Skeletal muscle tissue (tissue), 4 donors: Measurements from ENCODE around the gene EIF4B. TPM values are rescaled to one million over a fixed set of nuclear protein-coding genes. Genes with fewer than 3 reads are reported as not detected.
"Not testable (repeated sequence)": the region's sequence is repeated elsewhere in the genome, so short reads cannot be mapped to it uniquely, and the experiment has no call there.

Experiments used
- H3K27ac ChIP-seq: one replicate; pipeline ENCODE4 v1.7.0; 2013; ENCODE audit warnings: mild to moderate bottlenecking, low read depth, low read length, inconsistent platforms
- H3K27me3 ChIP-seq, 3 donors: one replicate each; pipeline ENCODE4 v1.7.0; 2013; ENCODE audit warnings: low read length in 3 of 3; ENCODE audit not compliant: control insufficient read depth in 3 of 3, insufficient read depth in 3 of 3
- H3K36me3 ChIP-seq, 3 donors: one replicate each; pipeline ENCODE4 v1.7.0; 2013; ENCODE audit warnings: low read length in 3 of 3; ENCODE audit not compliant: control insufficient read depth in 3 of 3, insufficient read depth in 3 of 3
- H3K4me1 ChIP-seq, 3 donors: one replicate each; pipeline ENCODE4 v1.7.0; 2013; ENCODE audit warnings: low read length in 3 of 3, mild to moderate bottlenecking in 3 of 3; ENCODE audit not compliant: control insufficient read depth in 3 of 3, insufficient read depth in 3 of 3
- H3K4me3 ChIP-seq, 3 donors: one replicate each; pipeline ENCODE4 v1.7.0; 2013; ENCODE audit warnings: low read length in 3 of 3
- H3K9ac ChIP-seq, 3 donors: one replicate each; pipeline ENCODE4 v1.7.0; 2013; ENCODE audit warnings: low read length in 3 of 3, mild to moderate bottlenecking in 3 of 3, moderate library complexity in 2 of 3, low read depth in 1 of 3
- H3K9me3 ChIP-seq, 3 donors: one replicate each; pipeline ENCODE4 v1.7.0; 2013; ENCODE audit warnings: low read length in 3 of 3; ENCODE audit not compliant: control insufficient read depth in 3 of 3
- total RNA-seq: library from RNA; depleted of rRNA; stranded (reverse); fragments of >200 nt; gene quantifications from one replicate; pipeline ENCODE4 v1.2.3, GENCODE V29; 2014
- donor health status: Osteomylitis.

The EIF4B gene
- total RNA-seq, 1 donor from 2014 or later, result 1,005 TPM

DNA sequence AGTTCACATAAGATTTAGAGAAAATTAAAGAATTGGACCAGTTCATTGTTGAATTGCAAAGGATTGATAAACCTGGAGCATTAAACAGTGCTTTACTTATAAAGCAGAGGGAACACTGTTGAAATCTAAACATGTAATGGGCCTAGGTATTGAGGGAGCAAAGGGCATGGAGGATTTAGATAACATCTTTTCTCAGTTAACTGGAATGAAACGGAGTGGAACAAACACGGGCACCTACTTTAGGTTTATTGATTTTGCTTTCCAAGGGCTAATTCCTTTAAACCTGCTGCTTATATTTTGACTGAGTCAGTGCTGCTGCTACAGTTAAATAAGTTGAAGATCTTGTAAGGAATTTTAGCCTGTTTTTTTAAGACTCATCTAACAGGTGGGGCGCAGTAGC is 5.6 kb downstream of the EIF4B start:
- no peaks in the 10 kb centered on the region for H3K27me3 ChIP-seq
- H3K27ac ChIP-seq, result no peak overlapping the region
- H3K9ac ChIP-seq, result no peak overlapping the region
- H3K4me1 ChIP-seq, result peaks cover 21 to 36% (median 33%) of the 10 kb centered on the region in 3 donors
- no peaks in the 10 kb centered on the region for H3K9me3 ChIP-seq
- no peak overlapping the region for H3K4me3 ChIP-seq
- peaks cover 0 to 7% (median 5%) of the 10 kb centered on the region in 3 donors for H3K36me3 ChIP-seq

DNA sequence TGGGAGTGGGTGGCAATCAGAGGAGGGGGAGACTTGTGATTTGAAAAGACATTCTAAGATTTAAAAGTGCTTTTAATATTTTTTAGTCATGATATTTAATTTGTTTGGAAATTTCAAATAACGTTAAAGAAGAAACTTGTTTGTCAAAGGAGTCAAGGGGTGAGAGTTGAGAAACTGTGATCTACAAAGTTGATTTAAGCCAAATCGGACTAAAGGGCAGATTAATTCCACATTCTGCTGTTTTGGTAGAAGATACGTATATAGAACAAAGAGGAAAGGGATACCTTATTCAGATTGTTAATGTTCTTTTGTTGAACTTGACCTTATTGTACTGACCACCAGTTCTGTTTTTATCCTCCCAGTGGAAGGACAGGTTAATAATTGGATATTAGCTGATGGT is 6.7 kb downstream of the EIF4B start:
- Histone ChIP-seq H3K9ac (no peak overlapping the region), H3K27me3 (no peaks in the 10 kb centered on the region), H3K4me1 (peaks cover 15 to 27% (median 22%) of the 10 kb centered on the region in 3 donors), H3K9me3 (no peaks in the 10 kb centered on the region), H3K4me3 (no peak overlapping the region), H3K27ac (no peak overlapping the region), H3K36me3 (peaks cover 5 to 15% (median 11%) of the 10 kb centered on the region in 3 donors)

DNA sequence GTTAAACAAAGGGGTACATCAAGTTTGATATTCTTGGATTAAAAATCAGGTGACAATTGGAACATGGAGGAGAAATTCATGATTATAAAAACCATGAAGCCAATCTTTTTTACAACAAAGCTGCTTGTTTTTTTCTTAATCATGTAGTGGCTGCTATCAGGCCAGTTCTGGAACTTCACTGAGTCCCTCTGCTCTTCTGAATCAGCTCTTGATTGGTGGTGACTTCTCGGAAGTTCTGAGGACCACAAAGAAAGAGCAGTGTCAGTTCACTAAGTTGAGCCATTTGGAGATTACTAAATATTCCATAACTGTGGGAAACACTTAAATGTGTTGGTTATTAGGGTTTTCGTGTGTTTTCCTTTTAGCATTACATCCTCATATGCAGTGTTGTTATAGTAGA is 8.5 kb downstream of the EIF4B start:
- Histone ChIP-seq H3K4me3 (no peak overlapping the region), H3K27me3 (no peaks in the 10 kb centered on the region), H3K27ac (no peak overlapping the region), H3K36me3 (peaks cover 13 to 30% (median 24%) of the 10 kb centered on the region in 3 donors), H3K9ac (no peak overlapping the region), H3K9me3 (no peaks in the 10 kb centered on the region), H3K4me1 (peaks cover 5 to 10% (median 6%) of the 10 kb centered on the region in 3 donors)

DNA sequence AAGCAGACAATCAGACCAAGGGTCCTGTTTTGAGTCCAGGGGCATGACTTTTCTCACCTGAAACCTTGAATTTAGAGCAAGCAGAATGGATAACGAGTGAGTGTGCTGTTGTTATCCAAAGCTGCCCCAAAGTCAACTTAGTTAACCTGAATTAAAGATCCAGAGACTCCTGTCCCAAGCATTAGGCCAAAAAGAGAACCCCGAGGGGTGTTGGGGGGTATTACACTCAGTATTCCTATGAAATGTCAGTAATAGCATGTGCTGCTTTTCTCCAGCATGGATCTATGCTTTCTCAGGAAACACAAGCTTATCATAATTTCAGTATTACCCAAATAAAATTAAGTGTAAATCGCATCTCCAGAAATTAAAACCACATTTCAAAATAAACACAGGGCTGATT is 19.0 kb downstream of the EIF4B start:
- Histone ChIP-seq H3K9me3 (no peaks in the 10 kb centered on the region), H3K27me3 (no peaks in the 10 kb centered on the region), H3K36me3 (peaks cover 41 to 74% (median 65%) of the 10 kb centered on the region in 3 donors), H3K4me1 (no peaks in the 10 kb centered on the region), H3K4me3 (no peak overlapping the region), H3K9ac (no peak overlapping the region), H3K27ac (no peak overlapping the region)

DNA sequence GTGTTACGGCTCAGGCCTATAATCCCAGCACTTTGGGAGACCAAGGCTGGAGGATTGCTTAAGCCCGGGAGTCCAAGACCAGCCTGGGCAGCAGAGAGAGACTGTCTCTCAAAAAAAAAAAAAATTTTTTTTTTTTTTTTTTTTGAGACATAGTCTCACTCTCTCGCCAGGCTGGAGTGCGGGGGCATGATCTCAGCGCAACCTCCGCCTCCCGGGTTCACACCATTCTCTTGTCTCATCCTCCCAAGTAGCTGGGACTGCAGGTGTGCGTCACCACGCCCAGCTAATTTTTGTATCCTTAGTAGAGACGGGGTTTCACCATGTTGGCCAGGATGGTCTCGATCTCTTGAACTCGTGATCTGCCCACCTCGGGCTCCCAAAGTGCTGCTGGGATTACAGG is 20.8 kb downstream of the EIF4B start:
- H3K27ac ChIP-seq, H3K4me3 ChIP-seq, H3K9me3 ChIP-seq, H3K4me1 ChIP-seq, H3K9ac ChIP-seq, H3K27me3 ChIP-seq: not testable (repeated sequence)
- H3K36me3 ChIP-seq, result peaks cover 43 to 76% (median 70%) of the 10 kb centered on the region in 3 donors

DNA sequence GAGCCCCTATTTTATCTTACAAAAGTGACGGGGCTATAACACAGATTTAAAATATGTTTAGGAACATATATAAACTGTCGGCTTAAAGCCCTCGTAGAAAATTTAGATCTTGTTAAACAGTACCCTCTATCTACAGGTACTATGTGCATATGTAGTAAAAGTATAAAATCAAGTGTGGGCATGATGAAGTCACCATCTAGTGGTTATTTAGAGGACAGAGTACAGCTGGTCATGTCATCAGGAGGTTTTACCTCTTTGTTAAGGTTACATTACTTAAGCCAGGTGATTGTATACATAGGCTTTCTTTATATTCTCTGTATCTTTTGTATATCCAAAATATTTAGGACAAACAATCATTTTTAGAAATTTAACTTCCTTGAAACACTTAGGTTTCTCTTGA is 25.4 kb downstream of the EIF4B start:
- H3K9me3 ChIP-seq, result no peaks in the 10 kb centered on the region
- no peak overlapping the region for H3K4me3 ChIP-seq
- no peak overlapping the region for H3K27ac ChIP-seq
- peaks cover 45 to 70% (median 66%) of the 10 kb centered on the region in 3 donors for H3K36me3 ChIP-seq
- H3K9ac ChIP-seq, result no peak overlapping the region
- no peaks in the 10 kb centered on the region for H3K27me3 ChIP-seq
- H3K4me1 ChIP-seq, result no peaks in the 10 kb centered on the region

DNA sequence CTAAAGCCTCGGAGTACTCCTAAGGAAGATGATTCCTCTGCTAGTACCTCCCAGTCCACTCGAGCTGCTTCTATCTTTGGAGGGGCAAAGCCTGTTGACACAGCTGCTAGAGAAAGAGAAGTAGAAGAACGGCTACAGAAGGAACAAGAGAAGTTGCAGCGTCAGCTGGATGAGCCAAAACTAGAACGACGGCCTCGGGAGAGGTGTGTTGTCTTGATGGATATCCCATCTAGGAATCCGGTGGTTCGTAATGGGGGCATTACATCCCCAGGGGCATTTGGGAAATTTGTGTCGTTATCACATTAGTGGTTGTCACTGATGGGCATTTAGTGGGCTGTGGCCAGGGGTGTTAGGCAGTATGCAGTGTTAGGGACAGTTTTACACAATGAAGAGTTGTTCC is 27.6 kb downstream of the EIF4B start:
- H3K27me3 ChIP-seq, H3K4me1 ChIP-seq, H3K9ac ChIP-seq, H3K4me3 ChIP-seq, H3K9me3 ChIP-seq, H3K27ac ChIP-seq: not testable (repeated sequence)
- H3K36me3 ChIP-seq, result peaks cover 47 to 71% (median 71%) of the 10 kb centered on the region in 3 donors

DNA sequence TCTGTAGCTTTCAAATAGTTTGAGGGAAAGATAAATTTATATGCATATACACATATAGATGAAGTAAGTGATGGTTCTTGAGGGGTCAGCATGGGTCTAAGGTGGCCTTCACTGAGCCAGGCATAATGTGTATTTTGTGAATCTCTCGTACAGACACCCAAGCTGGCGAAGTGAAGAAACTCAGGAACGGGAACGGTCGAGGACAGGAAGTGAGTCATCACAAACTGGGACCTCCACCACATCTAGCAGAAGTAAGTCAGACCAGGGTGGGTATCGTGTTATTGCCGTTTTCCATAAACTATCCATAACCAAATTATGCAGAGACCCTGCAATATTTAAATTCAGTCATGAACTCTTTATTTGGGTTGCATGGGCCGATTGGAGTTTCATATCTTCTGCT is 28.2 kb downstream of the EIF4B start:
- Histone ChIP-seq H3K27me3 (no peaks in the 10 kb centered on the region), H3K27ac (no peak overlapping the region), H3K4me3 (no peak overlapping the region), H3K9ac (no peak overlapping the region), H3K9me3 (no peaks in the 10 kb centered on the region), H3K36me3 (peaks cover 47 to 73% (median 72%) of the 10 kb centered on the region in 3 donors), H3K4me1 (peaks cover 0 to 5% (median 0%) of the 10 kb centered on the region in 3 donors)

DNA sequence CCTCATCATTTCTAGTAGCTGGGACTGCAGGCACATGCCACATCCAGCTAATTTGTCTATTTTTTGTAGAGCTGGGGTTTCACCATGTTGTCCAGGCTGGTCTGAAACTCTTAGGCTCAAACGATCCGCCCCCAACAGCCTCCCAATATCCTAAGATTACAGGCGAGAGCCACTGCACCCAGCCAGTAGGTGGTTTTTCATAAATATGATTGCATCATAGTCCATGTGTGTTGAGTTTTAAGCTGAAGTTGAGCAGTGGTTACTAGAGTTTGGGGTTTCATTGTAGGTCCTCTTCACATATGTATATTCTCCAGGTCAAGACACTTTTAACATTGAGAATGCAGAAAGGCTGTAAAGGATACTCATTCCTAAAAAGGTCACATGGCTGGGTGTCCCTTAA is 30.5 kb downstream of the EIF4B start:
- H3K27ac ChIP-seq, result no peak overlapping the region
- H3K36me3 ChIP-seq, result peaks cover 45 to 61% (median 61%) of the 10 kb centered on the region in 3 donors

DNA sequence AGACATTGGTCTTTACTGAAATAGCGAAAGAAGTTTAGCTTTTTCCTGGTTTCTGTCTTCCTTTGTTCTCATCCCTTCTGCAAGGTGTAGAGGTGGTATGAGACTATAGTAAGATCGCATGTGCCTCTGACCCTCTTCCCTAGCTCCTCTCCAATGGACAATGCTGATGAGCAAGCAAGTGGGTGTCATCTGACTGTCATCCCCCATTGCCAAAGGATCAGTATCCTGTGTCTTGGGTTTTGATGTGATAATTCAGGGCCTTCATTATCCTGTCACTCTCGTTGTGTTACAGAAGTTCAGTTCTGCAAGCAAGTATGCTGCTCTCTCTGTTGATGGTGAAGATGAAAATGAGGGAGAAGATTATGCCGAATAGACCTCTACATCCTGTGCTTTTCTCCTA is 33.6 kb downstream of the EIF4B start:
- H3K27ac ChIP-seq, result no peak overlapping the region

More for the DNA sequence above, 30.5 kb downstream of the EIF4B start:
- Histone ChIP-seq H3K9ac (no peak overlapping the region), H3K9me3 (no peaks in the 10 kb centered on the region), H3K4me3 (no peak overlapping the region), H3K4me1 (peaks cover 0 to 5% (median 0%) of the 10 kb centered on the region in 3 donors), H3K27me3 (no peaks in the 10 kb centered on the region)

More for the DNA sequence above, 33.6 kb downstream of the EIF4B start:
- Histone ChIP-seq H3K27me3 (no peaks in the 10 kb centered on the region), H3K4me1 (peaks cover 12 to 16% (median 12%) of the 10 kb centered on the region in 3 donors), H3K4me3 (no peak overlapping the region), H3K9me3 (no peaks in the 10 kb centered on the region), H3K9ac (no peak overlapping the region), H3K36me3 (peaks cover 30 to 44% (median 42%) of the 10 kb centered on the region in 3 donors)
